Inflammatory macrophage (primary cell): ENCODE data around the gene UGT1A7.

Experiments
- DNase-seq, 2 donors: peaks; one replicate each; pipeline ENCODE4 v3.0.0-alpha.2; 2020 to 2022

UGT1A7 gene

GRCh38 chr2:233819884-233820773 is 138.4 kb downstream of the UGT1A7 start:
- no peak for DNase-seq

- DNase-seq = no peak
These were observed 139.0 kb downstream of the UGT1A7 start for GRCh38 chr2:233820774-233821105.

- no peak for DNase-seq
These were observed 139.5 kb downstream of the UGT1A7 start for GRCh38 chr2:233821196-233821595.

- no peak for DNase-seq
These were observed 140.0 kb downstream of the UGT1A7 start for GRCh38 chr2:233821709-233822100.

GRCh38 chr2:233822101-233822771 is 140.5 kb downstream of the UGT1A7 start:
- no peak for DNase-seq
